Progenitor cell of endocrine pancreas (in vitro differentiated cells): ENCODE measurements around the gene CHRNB1. TPM values are rescaled to one million over a fixed set of nuclear protein-coding genes. Genes with fewer than 3 reads are reported as not detected.

Experiments
- DNase-seq: peaks from one replicate; pipeline ENCODE4 v3.0.0; 2021; ENCODE audit warnings: low spot score; ENCODE audit not compliant: unreplicated experiment
- H3K27ac Mint-ChIP-seq: 2 replicates; pipeline ENCODE4 v1.8.0; 2021; ENCODE audit warnings: mild to moderate bottlenecking, moderate library complexity, mixed read lengths
- H3K27me3 Mint-ChIP-seq: 2 replicates; pipeline ENCODE4 v1.8.0; 2021; ENCODE audit warnings: mixed read lengths
- H3K36me3 Mint-ChIP-seq: 2 replicates; pipeline ENCODE4 v1.8.0; 2022; ENCODE audit warnings: mixed read lengths; ENCODE audit not compliant: insufficient read depth
- H3K4me1 Mint-ChIP-seq: 2 replicates; pipeline ENCODE4 v1.8.0; 2021; ENCODE audit warnings: low read depth, mixed read lengths
- H3K4me3 Mint-ChIP-seq: 2 replicates; pipeline ENCODE4 v1.8.0; 2021; ENCODE audit warnings: low read depth, mild to moderate bottlenecking, moderate library complexity, mixed read lengths
- H3K9me3 Mint-ChIP-seq: 2 replicates; pipeline ENCODE4 v1.8.0; 2021; ENCODE audit warnings: low read depth, mixed read lengths
- CTCF ChIP-seq: fragments of 200-600 bp; sonication (generic); IDR thresholded peaks from one replicate; pipeline ENCODE4 v1.5.0; 2021; ENCODE audit warnings: antibody characterized with exemption, mild to moderate bottlenecking; ENCODE audit not compliant: unreplicated experiment
- total RNA-seq: library from RNA; stranded (reverse); gene quantifications from 2 replicates; pipeline ENCODE4 v1.2.1, GENCODE V29; 2021

Gene CHRNB1
- total RNA-seq, 1 donor from 2014 or later: 17.2 TPM

- Mint-ChIP-seq H3K27ac (no peak overlapping the region), H3K4me1 (peaks cover 10% of the 10 kb centered on the region), H3K27me3 (peaks cover 27% of the 10 kb centered on the region), H3K9me3 (no peaks in the 10 kb centered on the region), H3K36me3 (peaks cover 13% of the 10 kb centered on the region), H3K4me3 (no peak overlapping the region)
- no peak for DNase-seq
- no peak for TF ChIP-seq CTCF
Observed at GRCh38 chr17:7407082-7407481, 37.8 kb upstream of the CHRNB1 start.

GRCh38 chr17:7407485-7408251 lies 37.2 kb upstream of the CHRNB1 start, which contains the start of gene NLGN2:
NLGN2 (plus strand) TSS chr17:7407845; CDS start chr17:7408256, 411 bp downstream.
- no peak for TF ChIP-seq CTCF
- Mint-ChIP-seq H3K36me3 (peaks cover 14% of the 10 kb centered on the region), H3K27me3 (peaks cover 27% of the 10 kb centered on the region), H3K27ac (no peak within 1 kb of the TSS), H3K9me3 (no peaks in the 10 kb centered on the region), H3K4me3 (no peak within 1 kb of the TSS), H3K4me1 (peaks cover 10% of the 10 kb centered on the region)
- no peak for DNase-seq

- H3K4me3 Mint-ChIP-seq: no peak overlapping the region
- H3K27me3 Mint-ChIP-seq: peaks cover 27% of the 10 kb centered on the region
- H3K9me3 Mint-ChIP-seq: no peaks in the 10 kb centered on the region
- no peak for TF ChIP-seq CTCF
- H3K27ac Mint-ChIP-seq: no peak overlapping the region
- H3K4me1 Mint-ChIP-seq: peaks cover 5% of the 10 kb centered on the region
- H3K36me3 Mint-ChIP-seq: peaks cover 14% of the 10 kb centered on the region
- no peak for DNase-seq
Observed at GRCh38 chr17:7408252-7408727, 36.6 kb upstream of the CHRNB1 start.

GRCh38 chr17:7408863-7409262 lies 36.0 kb upstream of the CHRNB1 start:
- DNase-seq: no peak
- Mint-ChIP-seq H3K27ac (no peak overlapping the region), H3K36me3 (peaks cover 14% of the 10 kb centered on the region), H3K4me1 (peaks cover 5% of the 10 kb centered on the region), H3K9me3 (no peaks in the 10 kb centered on the region), H3K27me3 (peaks cover 27% of the 10 kb centered on the region), H3K4me3 (peak overlapping the region; percentile 26)
- TF ChIP-seq CTCF: no peak

GRCh38 chr17:7409716-7410115 lies 35.1 kb upstream of the CHRNB1 start:
- TF ChIP-seq CTCF: no peak
- Mint-ChIP-seq H3K27me3 (peaks cover 27% of the 10 kb centered on the region), H3K36me3 (peaks cover 14% of the 10 kb centered on the region), H3K27ac (no peak overlapping the region), H3K4me3 (no peak overlapping the region), H3K4me1 (peaks cover 5% of the 10 kb centered on the region), H3K9me3 (no peaks in the 10 kb centered on the region)
- DNase-seq: no peak
